D341Med (cell line): ENCODE results near the gene ARID3C.

Experiments
- DNase-seq: peaks from one replicate; pipeline ENCODE4 v3.0.0; 2012; ENCODE audit warnings: low spot score

ARID3C gene

DNA sequence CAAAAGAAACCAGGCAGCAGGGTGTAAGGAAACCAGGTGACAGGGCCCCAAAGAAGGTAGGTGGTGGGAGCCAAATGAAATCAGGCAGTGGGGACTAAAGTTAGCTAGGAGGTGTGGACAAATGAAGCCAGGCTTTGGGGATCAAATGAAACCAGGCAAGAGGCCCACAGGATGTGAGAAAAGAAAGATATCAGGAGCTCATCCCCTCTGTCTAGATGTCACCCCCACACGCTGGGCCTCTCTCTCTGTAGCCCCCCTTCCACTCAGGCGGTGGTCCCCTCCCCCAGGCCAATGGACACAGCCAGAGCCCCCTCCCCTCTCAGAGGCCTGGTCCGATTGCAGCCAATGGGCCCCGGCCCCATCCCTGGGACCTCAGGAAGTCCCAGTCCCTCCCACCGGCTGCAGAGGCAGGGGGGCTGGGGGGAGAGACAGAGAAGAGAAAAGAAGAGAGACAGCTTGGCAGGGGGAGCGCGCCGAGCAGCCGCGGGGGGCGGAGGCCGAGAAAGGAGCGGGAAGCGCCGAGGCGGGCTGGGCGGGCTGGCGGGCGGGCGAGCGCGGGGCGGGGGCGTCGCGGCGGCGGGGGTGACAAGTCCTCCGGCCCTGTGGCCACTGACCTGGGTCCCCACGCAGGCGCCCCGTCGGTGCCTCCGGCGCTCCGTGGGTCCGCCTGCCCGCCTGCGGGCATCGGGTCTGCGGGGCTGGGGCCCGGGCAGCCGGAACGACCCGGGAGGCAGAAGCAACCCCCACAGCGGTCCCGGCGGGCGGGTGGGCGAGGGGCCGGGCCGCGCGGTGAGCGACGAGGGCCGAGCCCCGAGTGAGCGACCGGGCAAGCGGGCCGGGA, 51.2 kb downstream of the ARID3C start:
- no peak for DNase-seq

DNA sequence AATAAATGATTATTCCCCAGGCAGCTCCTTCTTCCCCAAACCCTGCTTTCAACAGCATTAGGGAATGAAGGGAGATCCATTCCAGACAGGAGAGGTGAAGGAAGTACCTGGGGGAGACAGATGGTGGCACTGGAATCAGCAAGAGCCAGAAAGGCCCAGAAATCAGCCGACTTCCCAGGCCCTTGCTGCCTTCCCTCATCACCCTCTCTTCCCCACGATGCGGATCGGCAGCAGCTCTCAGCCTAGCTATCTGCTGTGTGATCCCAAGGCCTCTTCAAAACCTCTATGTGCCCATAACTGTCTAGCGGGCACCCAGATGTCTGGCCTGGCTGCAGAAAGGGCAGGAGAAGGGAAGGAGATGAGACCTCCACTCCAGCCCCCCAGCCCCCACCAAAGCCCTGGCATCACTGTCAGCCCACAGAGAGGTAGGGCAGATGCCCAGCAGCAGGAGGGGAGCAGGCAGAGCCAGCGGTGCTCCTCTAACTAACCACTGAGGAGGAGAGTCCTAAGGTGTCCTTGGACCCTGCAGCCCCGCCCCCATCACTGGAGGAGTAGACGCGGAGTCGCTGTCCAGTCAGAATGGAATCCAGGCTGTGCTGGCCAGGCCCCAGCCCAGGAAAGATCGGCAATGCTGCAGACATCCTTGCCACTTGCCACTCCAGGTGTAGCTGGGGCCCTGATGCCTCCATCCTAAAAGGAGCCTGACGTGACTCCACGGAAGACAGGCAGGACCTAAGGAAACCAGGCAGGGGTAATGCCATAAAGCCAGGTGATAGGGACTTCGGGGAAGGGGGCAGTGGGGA, 52.1 kb downstream of the ARID3C start:
- DNase-seq, result no peak

DNA sequence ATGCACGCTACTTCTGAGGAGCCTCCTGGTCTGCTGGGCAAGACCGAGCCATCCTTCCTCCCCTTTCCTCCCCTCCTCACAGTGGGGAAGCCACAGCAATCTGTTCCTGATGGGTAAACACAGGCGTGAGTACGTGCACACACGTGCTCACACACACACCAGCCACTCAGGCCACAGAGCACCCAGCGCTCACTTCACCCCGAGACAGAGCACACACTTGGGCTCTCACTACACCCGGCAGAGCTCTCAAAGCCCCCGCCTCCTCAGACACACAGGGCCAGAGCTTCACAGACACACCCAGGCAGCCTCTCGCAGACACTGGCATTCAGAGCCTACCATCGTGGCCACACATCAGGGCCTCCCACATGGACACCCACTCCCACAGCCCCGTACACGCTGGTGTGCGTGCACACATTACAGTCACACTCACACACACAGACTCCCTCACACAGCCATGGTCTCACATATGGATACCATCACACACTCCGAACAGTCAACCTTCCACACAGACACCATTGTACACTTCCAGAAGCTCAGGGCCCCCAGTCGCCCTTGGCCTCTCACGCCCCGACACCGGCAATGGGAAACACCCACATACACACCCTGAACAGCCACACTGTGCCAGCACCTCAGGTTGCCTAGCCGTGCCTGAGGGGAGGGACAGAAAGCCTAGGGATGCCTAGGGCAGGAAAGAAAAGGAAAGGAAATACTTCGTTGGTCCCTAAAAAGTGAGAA, 52.8 kb downstream of the ARID3C start:
- DNase-seq, result no peak

DNA sequence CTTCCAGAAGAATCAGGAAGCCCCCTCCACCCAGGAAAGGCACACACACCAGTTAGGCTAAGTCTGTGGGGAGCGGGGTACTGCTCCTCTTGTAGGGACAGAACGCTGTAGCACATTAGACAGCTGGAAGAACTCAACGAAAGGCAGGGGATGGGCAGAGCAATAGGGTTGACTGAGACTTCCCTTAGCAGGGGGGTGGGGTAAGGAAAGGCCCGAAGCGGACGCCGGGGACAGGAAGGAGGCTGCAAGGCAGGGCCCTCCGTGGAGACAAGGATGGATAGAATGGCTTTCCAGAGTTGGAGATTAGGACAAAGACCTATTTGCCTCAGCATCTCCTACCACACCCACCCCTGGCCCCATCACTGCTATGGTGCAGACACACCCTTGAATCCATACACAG, 53.6 kb downstream of the ARID3C start:
- no peak for DNase-seq

DNA sequence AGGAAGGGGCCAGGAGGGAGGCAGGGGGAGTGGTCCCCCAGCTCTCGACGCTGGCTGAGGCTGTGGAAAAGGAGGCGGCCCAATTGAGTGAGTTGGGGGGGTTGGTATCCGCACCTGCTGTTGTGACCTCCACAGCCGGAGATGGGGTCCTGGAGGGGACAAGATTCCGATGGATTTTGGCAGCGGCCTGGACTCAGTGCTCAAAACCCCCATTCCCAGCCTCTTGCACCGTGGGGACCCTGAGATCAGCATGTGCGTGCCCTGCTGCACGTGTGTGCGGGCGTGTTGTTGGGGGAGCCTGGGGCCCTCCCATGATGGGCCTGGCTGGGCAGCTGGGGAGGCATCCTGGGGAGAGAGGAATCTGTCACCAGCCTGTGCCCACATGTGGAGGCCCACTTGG, 54.3 kb downstream of the ARID3C start:
- DNase-seq, result no peak

DNA sequence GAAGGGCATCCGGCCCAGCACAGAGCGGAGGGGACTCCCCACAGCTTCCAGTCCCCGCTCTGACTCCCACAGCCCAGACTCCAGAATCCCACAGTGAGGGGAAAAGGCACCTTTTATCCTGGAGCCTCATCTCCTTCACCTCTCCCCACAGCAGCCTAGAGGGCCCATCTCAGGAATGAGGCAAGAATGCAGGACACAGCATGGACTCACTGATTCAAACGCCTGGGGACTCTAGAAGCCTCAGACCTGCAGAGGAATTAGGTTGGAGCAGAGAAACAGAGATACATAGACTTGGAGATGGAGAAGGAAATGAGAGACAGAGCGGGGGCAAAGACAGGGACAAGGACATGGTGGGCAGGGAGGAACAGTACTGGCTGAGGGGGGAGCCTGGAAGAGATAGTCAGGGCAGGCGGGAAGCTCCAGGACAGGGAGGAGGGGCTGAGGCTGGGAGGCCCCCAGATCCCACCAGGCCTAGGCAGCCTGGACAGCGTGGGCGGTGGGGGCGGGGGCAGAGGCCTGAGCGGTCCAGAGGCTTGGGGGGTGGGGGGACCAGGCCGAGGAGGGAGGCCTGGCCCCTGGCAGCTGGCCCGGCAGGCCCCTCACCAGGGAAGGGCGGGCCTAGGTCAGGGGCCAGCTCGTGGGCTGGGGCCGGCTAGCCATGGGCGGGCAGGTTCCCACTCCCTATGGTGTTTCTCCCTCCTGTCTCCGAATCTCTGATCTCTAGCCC, 55.1 kb downstream of the ARID3C start:
- DNase-seq, result no peak

DNA sequence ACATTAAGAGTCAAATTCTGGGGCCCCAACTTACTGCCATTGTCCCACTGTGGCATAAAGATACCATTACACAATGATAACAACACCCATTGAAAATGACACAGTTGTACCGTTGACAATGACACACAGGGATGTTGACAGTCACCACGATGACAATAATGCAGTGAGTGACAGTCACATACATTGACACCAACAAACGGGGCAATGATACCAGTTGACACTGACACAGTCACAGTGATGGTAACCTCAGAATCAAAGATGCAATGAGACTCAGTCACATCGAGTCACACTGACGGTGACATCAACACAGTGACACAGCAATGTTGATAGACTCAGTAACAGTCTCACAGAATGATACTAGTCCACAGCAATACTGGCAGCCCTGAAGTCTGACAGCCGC, 56.2 kb downstream of the ARID3C start:
- no peak for DNase-seq

DNA sequence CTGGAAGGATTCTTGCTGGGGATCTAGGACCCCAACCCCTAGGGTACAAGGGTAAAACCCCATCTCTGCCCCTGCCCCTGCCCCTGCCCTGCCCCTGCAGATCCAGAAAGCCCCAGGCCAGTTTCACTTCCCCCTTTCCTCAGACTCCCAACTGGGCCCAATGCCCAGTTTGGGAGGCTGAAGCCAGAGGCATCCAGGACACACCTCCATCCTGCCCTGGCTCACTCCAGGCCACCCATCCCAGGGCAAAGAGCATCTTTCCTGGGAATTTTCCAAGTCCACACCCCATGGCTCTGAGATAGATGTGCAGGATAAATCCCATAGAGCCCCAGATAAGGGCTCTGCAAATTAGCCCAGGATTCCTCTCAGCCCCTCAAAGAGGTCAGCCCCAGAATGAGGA, 56.8 kb downstream of the ARID3C start:
- no peak for DNase-seq

DNA sequence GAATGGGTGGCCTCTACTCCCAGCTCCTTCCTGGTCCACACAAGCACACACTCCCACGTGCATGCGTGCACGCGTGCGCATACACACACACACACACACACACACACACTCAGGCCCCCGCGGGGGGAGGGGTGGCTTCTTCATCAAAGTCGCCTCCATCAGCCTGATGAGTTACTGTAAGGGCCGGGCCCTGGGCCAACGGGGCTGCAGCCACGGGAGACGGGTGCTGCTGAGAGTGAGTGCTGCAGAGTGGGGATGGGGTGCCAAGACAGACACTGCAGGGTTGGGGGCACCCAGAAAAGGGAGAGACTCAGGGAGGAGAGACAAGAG, 57.4 kb downstream of the ARID3C start:
- DNase-seq, result no peak
